Nephron (organoid): ENCODE measurements around the gene RNF150.

Experiments
- H3K27ac Mint-ChIP-seq, 3 experiments: 2 replicates each; pipeline ENCODE4 v1.8.0; 2020; ENCODE audit warnings: mixed read lengths in 3 of 3, mild to moderate bottlenecking in 2 of 3, moderate library complexity in 1 of 3
- H3K27me3 Mint-ChIP-seq: 2 replicates; pipeline ENCODE4 v1.8.0; 2021; ENCODE audit warnings: low read depth, mild to moderate bottlenecking, moderate library complexity, mixed read lengths
- H3K36me3 Mint-ChIP-seq: 2 replicates; pipeline ENCODE4 v1.8.0; 2020; ENCODE audit warnings: low read depth, mixed read lengths
- H3K4me1 Mint-ChIP-seq: 2 replicates; pipeline ENCODE4 v1.8.0; 2020; ENCODE audit warnings: mixed read lengths
- H3K4me3 Mint-ChIP-seq, 3 experiments: 2 replicates each; pipeline ENCODE4 v1.8.0; 2020; ENCODE audit warnings: mild to moderate bottlenecking in 3 of 3, mixed read lengths in 3 of 3, moderate library complexity in 2 of 3
- H3K9me3 Mint-ChIP-seq: 2 replicates; pipeline ENCODE4 v1.8.0; 2020; ENCODE audit warnings: mixed read lengths
- TF ChIP-seq, protein P1 (sequence below), 3 experiments: fragments of 200-600 bp; sonication (generic); IDR thresholded peaks; one replicate each; pipeline ENCODE4 v1.5.0; 2021; ENCODE audit warnings: antibody characterized with exemption in 3 of 3; ENCODE audit not compliant: unreplicated experiment in 3 of 3

The RNF150 gene

DNA sequence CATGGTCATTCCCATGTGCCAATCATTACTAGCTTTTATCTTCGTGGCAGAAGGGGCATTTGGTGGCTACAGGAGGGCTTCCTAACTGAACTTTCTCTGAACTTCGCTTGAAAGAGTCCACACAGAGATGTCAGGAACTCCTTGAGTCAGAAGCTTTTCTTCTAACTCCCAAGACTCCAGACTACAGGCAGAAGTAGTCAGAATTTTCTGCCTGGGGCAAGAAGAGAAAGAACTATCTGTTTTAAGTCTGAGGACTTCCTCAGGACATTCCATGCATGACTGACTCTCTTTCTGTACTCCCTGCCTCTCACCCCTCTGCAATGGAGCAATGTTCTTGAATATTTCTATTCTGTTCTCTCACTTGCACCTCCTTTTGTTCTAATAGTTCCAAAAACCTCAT, 206.6 kb downstream of the RNF150 start:
- Mint-ChIP-seq H3K4me1 (peaks cover 28% of the 10 kb centered on the region), H3K27ac (no peak overlapping the region), H3K36me3 (peaks cover 31% of the 10 kb centered on the region), H3K27me3 (no peaks in the 10 kb centered on the region), H3K9me3 (no peaks in the 10 kb centered on the region), H3K4me3 (no peak overlapping the region)
- TF ChIP-seq, protein P1, sequence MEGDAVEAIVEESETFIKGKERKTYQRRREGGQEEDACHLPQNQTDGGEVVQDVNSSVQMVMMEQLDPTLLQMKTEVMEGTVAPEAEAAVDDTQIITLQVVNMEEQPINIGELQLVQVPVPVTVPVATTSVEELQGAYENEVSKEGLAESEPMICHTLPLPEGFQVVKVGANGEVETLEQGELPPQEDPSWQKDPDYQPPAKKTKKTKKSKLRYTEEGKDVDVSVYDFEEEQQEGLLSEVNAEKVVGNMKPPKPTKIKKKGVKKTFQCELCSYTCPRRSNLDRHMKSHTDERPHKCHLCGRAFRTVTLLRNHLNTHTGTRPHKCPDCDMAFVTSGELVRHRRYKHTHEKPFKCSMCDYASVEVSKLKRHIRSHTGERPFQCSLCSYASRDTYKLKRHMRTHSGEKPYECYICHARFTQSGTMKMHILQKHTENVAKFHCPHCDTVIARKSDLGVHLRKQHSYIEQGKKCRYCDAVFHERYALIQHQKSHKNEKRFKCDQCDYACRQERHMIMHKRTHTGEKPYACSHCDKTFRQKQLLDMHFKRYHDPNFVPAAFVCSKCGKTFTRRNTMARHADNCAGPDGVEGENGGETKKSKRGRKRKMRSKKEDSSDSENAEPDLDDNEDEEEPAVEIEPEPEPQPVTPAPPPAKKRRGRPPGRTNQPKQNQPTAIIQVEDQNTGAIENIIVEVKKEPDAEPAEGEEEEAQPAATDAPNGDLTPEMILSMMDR (IDR thresholded peaks at IDR 0.05; ENCODE audit: unreplicated experiment in 3 of 3), result no peak

DNA sequence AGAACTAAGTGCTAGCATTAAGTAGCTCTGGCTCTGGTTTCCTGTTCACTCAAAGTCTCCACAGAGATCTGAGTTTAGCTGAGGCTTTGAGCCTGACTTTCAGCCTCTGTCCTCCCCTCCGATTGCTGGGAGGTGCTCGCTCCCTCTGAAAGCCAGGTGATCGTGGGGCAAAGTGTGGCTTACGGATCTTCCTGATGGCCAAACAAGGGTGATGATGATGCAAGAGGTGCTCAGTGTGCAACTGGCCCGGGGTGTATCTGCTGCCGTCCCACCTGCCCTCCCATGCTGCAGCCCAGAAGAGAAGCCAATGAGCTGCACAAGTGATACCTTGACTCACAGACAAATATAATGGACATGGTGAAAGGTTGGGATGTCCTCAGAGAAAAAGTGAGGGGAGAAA, 207.9 kb downstream of the RNF150 start:
- H3K36me3 Mint-ChIP-seq, result peaks cover 29% of the 10 kb centered on the region
- H3K4me3 Mint-ChIP-seq, result no peak overlapping the region
- no peaks in the 10 kb centered on the region for H3K27me3 Mint-ChIP-seq
- no peak overlapping the region for H3K27ac Mint-ChIP-seq
- H3K4me1 Mint-ChIP-seq, result peaks cover 16% of the 10 kb centered on the region
- TF ChIP-seq, protein P1 (IDR thresholded peaks at IDR 0.05; ENCODE audit: unreplicated experiment in 3 of 3), result no peak
- H3K9me3 Mint-ChIP-seq, result no peaks in the 10 kb centered on the region

- Mint-ChIP-seq H3K4me3 (no peak overlapping the region), H3K27ac (no peak overlapping the region), H3K36me3 (peaks cover 27% of the 10 kb centered on the region), H3K27me3 (no peaks in the 10 kb centered on the region), H3K9me3 (no peaks in the 10 kb centered on the region), H3K4me1 (peaks cover 14% of the 10 kb centered on the region)
- TF ChIP-seq, protein P1 (IDR thresholded peaks at IDR 0.05; ENCODE audit: unreplicated experiment in 3 of 3), result no peak
Measured at GRCh38 chr4:140924761-140925392, 208.4 kb downstream of the RNF150 start.

GRCh38 chr4:140906993-140907962, 226.0 kb downstream of the RNF150 start:
- no peaks in the 10 kb centered on the region for H3K9me3 Mint-ChIP-seq
- peaks cover 40% of the 10 kb centered on the region for H3K4me1 Mint-ChIP-seq
- TF ChIP-seq, protein P1 (IDR thresholded peaks at IDR 0.05; ENCODE audit: unreplicated experiment in 3 of 3), result no peak
- H3K4me3 Mint-ChIP-seq, result no peak overlapping the region
- H3K27me3 Mint-ChIP-seq, result no peaks in the 10 kb centered on the region
- peaks cover 22% of the 10 kb centered on the region for H3K36me3 Mint-ChIP-seq
- H3K27ac Mint-ChIP-seq, result peak overlapping the region in 2 of 3 experiments; percentile 11 to 37

- Mint-ChIP-seq H3K27ac (peak overlapping the region in 1 of 3 experiments; percentile 66), H3K27me3 (no peaks in the 10 kb centered on the region), H3K36me3 (peaks cover 11% of the 10 kb centered on the region), H3K4me3 (no peak overlapping the region), H3K4me1 (peaks cover 48% of the 10 kb centered on the region), H3K9me3 (no peaks in the 10 kb centered on the region)
- TF ChIP-seq, protein P1 (IDR thresholded peaks at IDR 0.05; ENCODE audit: unreplicated experiment in 3 of 3), result no peak
Measured at GRCh38 chr4:140904904-140905303, 228.4 kb downstream of the RNF150 start.
